Measurements from ENCODE around the gene ASIC4. TPM values are rescaled to one million over a fixed set of nuclear protein-coding genes. Genes with fewer than 3 reads are reported as not detected.

ASIC4 gene
- total and polyA plus RNA-seq, 2 of the 4 experiments (the other 2 are of a cell fraction), result 0.10 TPM; not detected in 1

GRCh38 chr2:219561179-219562048, 47.1 kb downstream of the ASIC4 start:
- POLR2A ChIA-PET (ENCODE audit: unreplicated experiment), result interaction anchor here (0.6 kb wide), 1 partner anchor 1955 kb away, joined by 3 read pairs; no protein-coding TSS in a partner anchor

More at GRCh38 chr2:219561179-219562048, 47.1 kb downstream of the ASIC4 start:
- intact Hi-C loops (cut with micrococcal nuclease) (no loop called here), in situ Hi-C loops (cut with MboI; ENCODE audit: low sequenced_read_pairs) (no loop called here), dilution Hi-C loops (cut with HindIII; ENCODE audit: low sequenced_read_pairs, unreplicated experiment) (no loop called here)
- H3K79me1 ChIP-seq (ENCODE audit: low read depth in 1 of 2, low read length in 2 of 2), result no peaks in the 10 kb centered on the region
- H3K27me3 ChIP-seq (ENCODE audit: control insufficient read depth, insufficient read depth, low read length), result no peaks in the 10 kb centered on the region
- no peak overlapping the region for H2AK9ac ChIP-seq (replicated peaks; ENCODE audit: low read depth, low read length, poor library complexity)
- H2AFZ ChIP-seq (replicated peaks; ENCODE audit: low read length, poor library complexity), result no peak overlapping the region
- no peak overlapping the region for H3K56ac ChIP-seq (ENCODE audit: extremely low read depth, insufficient read depth, low read length)
- no peaks in the 10 kb centered on the region for H3K9me3 ChIP-seq (ENCODE audit: control insufficient read depth, insufficient read depth, low read length)
- ATAC-seq (ENCODE audit: low read depth) (peak; percentile 25), DNase-seq (no peak)
- no peak overlapping the region for H3K4me2 ChIP-seq (ENCODE audit: low read depth, low read length)
- H4K5ac ChIP-seq (ENCODE audit: low read depth, low read length), result no peak overlapping the region
- CTCF ChIA-PET, result interaction anchor here (0.7 to 2.0 kb wide), 3 partner anchors 13 to 1434 kb away, joined by 4 to 10 read pairs (median 7); partner anchors contain the start of gene STK11IP
- H3K9me1 ChIP-seq (ENCODE audit: insufficient read depth, low read length), result peaks cover 3% of the 10 kb centered on the region; the same call in 1 of the 2 replicates
- no TSS peak for BruUV-seq (replicated peaks)
- H4K91ac ChIP-seq (ENCODE audit: insufficient read depth, low read depth, low read length), result no peak overlapping the region
- no peak overlapping the region for H2AK5ac ChIP-seq (ENCODE audit: low read depth, low read length)
- H3K18ac ChIP-seq (ENCODE audit: low read depth, low read length), result no peak overlapping the region
- peaks cover 13% of the 10 kb centered on the region for H3K36me3 ChIP-seq (ENCODE audit: control insufficient read depth, insufficient read depth, low read length)
- no peak overlapping the region for H4K8ac ChIP-seq (ENCODE audit: low read depth in 2 of 2, low read length in 2 of 2)
- H2BK120ac ChIP-seq (ENCODE audit: low read depth, low read length), result no peak overlapping the region
- H3K27ac ChIP-seq (ENCODE audit: insufficient read depth, low read length), result no peak overlapping the region
- H3K4ac ChIP-seq (ENCODE audit: low read depth, low read length), result no peak overlapping the region
- H3K23ac ChIP-seq (ENCODE audit: low read depth, low read length), result no peak overlapping the region
- H2BK20ac ChIP-seq (ENCODE audit: low read depth, low read length), result no peak overlapping the region
- TF ChIP-seq FOS (IDR thresholded peaks at IDR 0.05; ENCODE audit: low read depth, low read length) (no peak), CEBPB (IDR thresholded peaks at IDR 0.05; ENCODE audit: low read depth, low read length) (no peak), SMC3 (IDR thresholded peaks at IDR 0.05; ENCODE audit: low read depth, low read length) (no peak), MAFK (IDR thresholded peaks at IDR 0.05; ENCODE audit: low read depth, low read length) (no peak), RAD21 (IDR thresholded peaks at IDR 0.05; ENCODE audit: low read length) (no peak)
- H3K9ac ChIP-seq (ENCODE audit: low read depth, low read length), result no peak overlapping the region
- H3K14ac ChIP-seq (replicated peaks; ENCODE audit: low read depth, low read length), result no peak overlapping the region
- H3K4me3 ChIP-seq (ENCODE audit: insufficient read depth, low read depth, low read length), result no peak overlapping the region
- H2BK15ac ChIP-seq (ENCODE audit: low read depth, low read length), result no peak overlapping the region
- peaks cover 2% of the 10 kb centered on the region; the same call in 1 of the 2 replicates for H3K4me1 ChIP-seq (ENCODE audit: control insufficient read depth, insufficient read depth, low read length)
- no peak overlapping the region for H2BK5ac ChIP-seq (ENCODE audit: low read depth, low read length, poor library complexity, severe bottlenecking)
- 60% methylated on average over 13 of the region's 24 CpGs; no CpG with 5 or more reads in 1 of the 2 experiments for WGBS, 2 experiments (ENCODE audit: extremely low coverage in 2 of 2, insufficient read length in 1 of 2)
- H4K20me1 ChIP-seq (ENCODE audit: insufficient read depth, low read length), result peaks cover 4% of the 10 kb centered on the region; the same call in 1 of the 2 replicates
